ENCODE measurements around the gene GEMIN4. TPM values are rescaled to one million over a fixed set of nuclear protein-coding genes. Genes with fewer than 3 reads are reported as not detected.

GEMIN4 gene
- total RNA-seq, 6 donors from 2014 or later: 17.6 to 79.6 (median 21.5) TPM

- Histone ChIP-seq H3K4me1 (peaks cover 18 to 32% (median 21%) of the 10 kb centered on the region in 4 donors), H3K27me3 (no peaks in the 10 kb centered on the region), H3K27ac (peak within 1 kb of the TSS; percentile 80 to 86 (median 84)), H3K36me3 (peaks cover 6 to 25% (median 16%) of the 10 kb centered on the region in 4 donors), H3K4me3 (peak within 1 kb of the TSS; percentile 68 to 98 (median 86)), H3K9me3 (no peaks in the 10 kb centered on the region)
- TF ChIP-seq EP300 (IDR thresholded peaks at IDR 0.05): peak in 1 of 4 donors; percentile 78
- TF ChIP-seq POLR2AphosphoS5 (IDR thresholded peaks at IDR 0.05): peak; percentile 97 to 98
- peak in 3 of 4 donors; percentile 37 to 84 (median 74) for TF ChIP-seq POLR2A (IDR thresholded peaks at IDR 0.05)
- TF ChIP-seq, protein P1, sequence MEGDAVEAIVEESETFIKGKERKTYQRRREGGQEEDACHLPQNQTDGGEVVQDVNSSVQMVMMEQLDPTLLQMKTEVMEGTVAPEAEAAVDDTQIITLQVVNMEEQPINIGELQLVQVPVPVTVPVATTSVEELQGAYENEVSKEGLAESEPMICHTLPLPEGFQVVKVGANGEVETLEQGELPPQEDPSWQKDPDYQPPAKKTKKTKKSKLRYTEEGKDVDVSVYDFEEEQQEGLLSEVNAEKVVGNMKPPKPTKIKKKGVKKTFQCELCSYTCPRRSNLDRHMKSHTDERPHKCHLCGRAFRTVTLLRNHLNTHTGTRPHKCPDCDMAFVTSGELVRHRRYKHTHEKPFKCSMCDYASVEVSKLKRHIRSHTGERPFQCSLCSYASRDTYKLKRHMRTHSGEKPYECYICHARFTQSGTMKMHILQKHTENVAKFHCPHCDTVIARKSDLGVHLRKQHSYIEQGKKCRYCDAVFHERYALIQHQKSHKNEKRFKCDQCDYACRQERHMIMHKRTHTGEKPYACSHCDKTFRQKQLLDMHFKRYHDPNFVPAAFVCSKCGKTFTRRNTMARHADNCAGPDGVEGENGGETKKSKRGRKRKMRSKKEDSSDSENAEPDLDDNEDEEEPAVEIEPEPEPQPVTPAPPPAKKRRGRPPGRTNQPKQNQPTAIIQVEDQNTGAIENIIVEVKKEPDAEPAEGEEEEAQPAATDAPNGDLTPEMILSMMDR (IDR thresholded peaks at IDR 0.05): peak in 5 of 6 experiments; percentile 25 to 73 (median 67)
- WGBS, 2 donors: 1% methylated on average over 21 to 68 of the region's 87 CpGs
- DNase-seq (peak; percentile 94 to 100), ATAC-seq (ENCODE audit: low FRiP score in 2 of 2) (peak; percentile 97 to 99)
Measured at GRCh38 chr17:781805-782731, 30.0 kb upstream of the GEMIN4 start, which contains the start of the genes GLOD4 and MRM3. GLOD4 (minus strand) TSS chr17:782280; CDS start chr17:782255, 25 bp downstream. MRM3 (plus strand) TSS chr17:782353; CDS start chr17:782379, 26 bp downstream.

DNA sequence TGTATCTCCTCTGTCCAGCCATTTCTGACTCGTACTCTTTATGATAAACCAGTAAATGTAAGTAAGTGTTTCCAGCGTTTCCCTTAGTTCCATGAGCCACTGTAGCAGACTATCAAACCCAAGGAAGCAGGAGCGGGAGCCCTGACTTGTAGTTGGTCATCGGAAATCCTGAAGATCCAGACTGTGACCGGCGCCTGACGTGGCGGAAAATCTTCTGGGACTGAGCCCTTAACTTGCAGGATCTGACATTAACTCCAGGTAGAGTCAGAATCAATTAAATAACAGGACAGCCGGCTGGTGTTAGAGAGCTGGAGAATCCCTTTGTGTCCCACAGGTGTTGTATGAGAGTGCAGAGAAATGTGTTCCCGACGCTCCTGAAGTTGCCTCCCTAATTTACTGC is 26.0 kb upstream of the GEMIN4 start:
- 96 to 97% methylated on average over 11 of the region's 11 CpGs for WGBS, 2 donors
- Histone ChIP-seq H3K27me3 (no peaks in the 10 kb centered on the region), H3K9me3 (no peaks in the 10 kb centered on the region), H3K27ac (no peak overlapping the region), H3K4me3 (no peak overlapping the region), H3K4me1 (peaks cover 10 to 15% (median 14%) of the 10 kb centered on the region in 4 donors), H3K36me3 (peaks cover 12 to 59% (median 42%) of the 10 kb centered on the region in 4 donors)
- no peak for TF ChIP-seq POLR2A (IDR thresholded peaks at IDR 0.05)
- TF ChIP-seq, protein P1 (IDR thresholded peaks at IDR 0.05): no peak
- TF ChIP-seq EP300 (IDR thresholded peaks at IDR 0.05): no peak
- TF ChIP-seq POLR2AphosphoS5 (IDR thresholded peaks at IDR 0.05): no peak
- ATAC-seq (ENCODE audit: low FRiP score in 2 of 2) (no peak), DNase-seq (no peak)

DNA sequence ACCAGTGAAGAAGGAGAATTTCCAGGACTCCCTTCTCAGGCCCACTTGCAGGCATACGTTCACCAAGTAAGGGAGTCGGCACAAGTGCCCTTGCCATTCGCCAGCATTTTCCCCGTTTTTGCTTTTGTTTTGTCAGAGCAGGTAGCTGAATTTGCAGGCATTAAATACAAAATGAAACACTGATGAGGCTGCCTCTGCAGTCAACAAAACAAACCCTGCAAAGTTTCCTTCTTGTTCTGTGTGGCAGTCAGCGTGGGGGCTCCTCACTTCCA is 22.2 kb upstream of the GEMIN4 start:
- Histone ChIP-seq H3K36me3 (peaks cover 23 to 87% (median 70%) of the 10 kb centered on the region in 4 donors), H3K9me3 (no peaks in the 10 kb centered on the region), H3K4me1 (no peaks in the 10 kb centered on the region), H3K27ac (no peak overlapping the region), H3K27me3 (no peaks in the 10 kb centered on the region), H3K4me3 (no peak overlapping the region)
- 91 to 97% methylated on average over 5 of the region's 5 CpGs for whole genome bisulfite sequencing, 2 donors
- TF ChIP-seq POLR2A (IDR thresholded peaks at IDR 0.05): no peak
- TF ChIP-seq, protein P1 (IDR thresholded peaks at IDR 0.05): no peak
- no peak for DNase-seq
- no peak for ATAC-seq (ENCODE audit: low FRiP score in 2 of 2)

- Histone ChIP-seq H3K27ac (no peak overlapping the region), H3K4me1 (no peaks in the 10 kb centered on the region), H3K4me3 (no peak overlapping the region), H3K36me3 (peaks cover 27 to 92% (median 72%) of the 10 kb centered on the region in 4 donors), H3K9me3 (no peaks in the 10 kb centered on the region), H3K27me3 (no peaks in the 10 kb centered on the region)
- ATAC-seq (ENCODE audit: low FRiP score in 2 of 2) (no peak), DNase-seq (no peak)
- TF ChIP-seq, protein P1 (IDR thresholded peaks at IDR 0.05): no peak
- no peak for TF ChIP-seq EP300 (IDR thresholded peaks at IDR 0.05)
- TF ChIP-seq POLR2A (IDR thresholded peaks at IDR 0.05): no peak
- no peak for TF ChIP-seq POLR2AphosphoS5 (IDR thresholded peaks at IDR 0.05)
- 77 to 85% methylated on average over 14 of the region's 14 CpGs for WGBS, 2 donors
Measured at GRCh38 chr17:773467-774312, 21.6 kb upstream of the GEMIN4 start.
